ENCODE data around the gene NNT. TPM values are rescaled to one million over a fixed set of nuclear protein-coding genes. Genes with fewer than 3 reads are reported as not detected.

Gene NNT
- total and polyA plus RNA-seq, 2 of the 8 experiments (the other 6 are each of a cell fraction or from before 2014, with no cell fraction given), result 11.0 to 22.2 TPM

GRCh38 chr5:43646992-43647391 lies 44.0 kb downstream of the NNT start:
- DNase-seq (ENCODE audit: low read depth in 1 of 2, low spot score in 2 of 2), result no peak
- no peak overlapping the region for H3K14ac ChIP-seq (ENCODE audit: insufficient read length)
- H4K8ac ChIP-seq (ENCODE audit: extremely low read depth, insufficient read depth, low read length), result no peak overlapping the region
- no peak for TF ChIP-seq BACH1 (IDR thresholded peaks at IDR 0.05; ENCODE audit: low read length)
- TF ChIP-seq YY1 (IDR thresholded peaks at IDR 0.05; ENCODE audit: low read depth, low read length), result no peak
- TF ChIP-seq HDAC6 (IDR thresholded peaks at IDR 0.05; ENCODE audit: low read depth, low read length), result no peak
- TF ChIP-seq POLR2A (IDR thresholded peaks at IDR 0.05; ENCODE audit: control extremely low read depth in 1 of 2, low read depth in 2 of 2, low read length in 2 of 2), result no peak
- no peak for TF ChIP-seq CREB1 (IDR thresholded peaks at IDR 0.05)
- TF ChIP-seq CBX8 (IDR thresholded peaks at IDR 0.05; ENCODE audit: borderline replicate concordance, low read depth, low read length), result no peak
- TF ChIP-seq SP1 (IDR thresholded peaks at IDR 0.05; ENCODE audit: low read depth, low read length), result no peak
- no peak for TF ChIP-seq TAF7 (optimal IDR thresholded peaks at IDR 0.05; ENCODE audit: borderline replicate concordance, low read depth, low read length)
- TF ChIP-seq, protein P1, sequence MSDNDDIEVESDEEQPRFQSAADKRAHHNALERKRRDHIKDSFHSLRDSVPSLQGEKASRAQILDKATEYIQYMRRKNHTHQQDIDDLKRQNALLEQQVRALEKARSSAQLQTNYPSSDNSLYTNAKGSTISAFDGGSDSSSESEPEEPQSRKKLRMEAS (IDR thresholded peaks at IDR 0.05), result no peak
- no peak for TF ChIP-seq ASH2L (IDR thresholded peaks at IDR 0.05; ENCODE audit: low read length)
- no peak overlapping the region for H2AK5ac ChIP-seq (ENCODE audit: low read depth, low read length)
- no peak overlapping the region for H2BK20ac ChIP-seq (ENCODE audit: low read length)
- no peak overlapping the region for H2AFZ ChIP-seq (ENCODE audit: low read length)
- no peak overlapping the region for H3K4me3 ChIP-seq (ENCODE audit: extremely low read depth in 1 of 4, insufficient read depth in 2 of 4, low read depth in 3 of 4, low read length in 4 of 4)
- H2BK12ac ChIP-seq (ENCODE audit: low read depth, low read length), result no peak overlapping the region
- no peak overlapping the region for H3K27ac ChIP-seq (ENCODE audit: low read depth, low read length)
- 90% methylated on average over 1 of the region's 1 CpG; no CpG with 5 or more reads in 1 of the 2 experiments for WGBS, 2 experiments (ENCODE audit: extremely low coverage in 1 of 2, insufficient coverage in 1 of 2, insufficient read length in 1 of 2, insufficient replicate concordance in 2 of 2, low coverage in 1 of 2, low lambda C conversion rate in 2 of 2, missing lambda C conversion rate in 1 of 2)
- peaks cover 0 to 15% (median 1%) of the 10 kb centered on the region in 4 experiments; a peak in 2 of 8 replicates for H3K36me3 ChIP-seq (ENCODE audit: control insufficient read depth in 2 of 4, insufficient read depth in 4 of 4, low read length in 3 of 4)
- CTCF ChIA-PET (ENCODE audit: partially characterized antibody), result interaction anchor here (0.7 to 2.0 kb wide), 2 partner anchors 15 to 104 kb away, joined by 3 to 10 read pairs; no protein-coding TSS in a partner anchor
- no peak overlapping the region for H2BK5ac ChIP-seq (ENCODE audit: low read depth, low read length)
- H4K91ac ChIP-seq (replicated peaks; ENCODE audit: insufficient read length, low read length), result no peak overlapping the region
- no peaks in the 10 kb centered on the region for H3K4me1 ChIP-seq (replicated peaks in 1 of 4; ENCODE audit: control insufficient read depth in 3 of 4, insufficient read depth in 4 of 4, low read length in 3 of 4)
- no peak overlapping the region for H3K56ac ChIP-seq (replicated peaks; ENCODE audit: insufficient read length, low read depth, low read length)
- no peaks in the 10 kb centered on the region for H3K9me3 ChIP-seq (ENCODE audit: insufficient read depth in 2 of 2, low read depth in 1 of 2, low read length in 1 of 2)
- no peaks in the 10 kb centered on the region for H3K23me2 ChIP-seq (ENCODE audit: low read depth, low read length)
- no peak for FAIRE-seq
- H4K20me1 ChIP-seq (replicated peaks in 1 of 2; ENCODE audit: control insufficient read depth in 1 of 2, insufficient read depth in 2 of 2, low read length in 2 of 2), result no peaks in the 10 kb centered on the region
- H3K4ac ChIP-seq (replicated peaks; ENCODE audit: insufficient read length, low read depth, low read length), result no peak overlapping the region
- H3K4me2 ChIP-seq (ENCODE audit: insufficient read depth in 1 of 2, low read depth in 2 of 2, low read length in 2 of 2), result no peak overlapping the region
- H3K18ac ChIP-seq (ENCODE audit: extremely low read depth, low read length), result no peak overlapping the region
- H4K5ac ChIP-seq (ENCODE audit: insufficient read length, low read depth, low read length), result no peak overlapping the region
- H2BK120ac ChIP-seq (replicated peaks; ENCODE audit: low read depth, low read length), result no peak overlapping the region
- no peaks in the 10 kb centered on the region for H3K79me2 ChIP-seq (ENCODE audit: control insufficient read depth in 1 of 2, insufficient read depth in 2 of 2, low read length in 2 of 2)
- no peaks in the 10 kb centered on the region for H3K79me1 ChIP-seq (ENCODE audit: low read depth, low read length)
- no peak overlapping the region for H2BK15ac ChIP-seq (ENCODE audit: low read length)
- H3K27me3 ChIP-seq (replicated peaks in 1 of 4; ENCODE audit: control insufficient read depth in 3 of 4, extremely low read depth in 1 of 4, insufficient read depth in 3 of 4, low read length in 3 of 4), result no peaks in the 10 kb centered on the region
- no peak overlapping the region for H3K23ac ChIP-seq (ENCODE audit: insufficient read length)
- POLR2A ChIA-PET (ENCODE audit: partially characterized antibody), result no interaction called here
- no peak overlapping the region for H3K9ac ChIP-seq (replicated peaks in 1 of 4; ENCODE audit: extremely low read depth in 1 of 4, low read depth in 3 of 4, low read length in 3 of 4)
